Measurements from ENCODE around the gene FGF3.

FGF3 gene

DNA sequence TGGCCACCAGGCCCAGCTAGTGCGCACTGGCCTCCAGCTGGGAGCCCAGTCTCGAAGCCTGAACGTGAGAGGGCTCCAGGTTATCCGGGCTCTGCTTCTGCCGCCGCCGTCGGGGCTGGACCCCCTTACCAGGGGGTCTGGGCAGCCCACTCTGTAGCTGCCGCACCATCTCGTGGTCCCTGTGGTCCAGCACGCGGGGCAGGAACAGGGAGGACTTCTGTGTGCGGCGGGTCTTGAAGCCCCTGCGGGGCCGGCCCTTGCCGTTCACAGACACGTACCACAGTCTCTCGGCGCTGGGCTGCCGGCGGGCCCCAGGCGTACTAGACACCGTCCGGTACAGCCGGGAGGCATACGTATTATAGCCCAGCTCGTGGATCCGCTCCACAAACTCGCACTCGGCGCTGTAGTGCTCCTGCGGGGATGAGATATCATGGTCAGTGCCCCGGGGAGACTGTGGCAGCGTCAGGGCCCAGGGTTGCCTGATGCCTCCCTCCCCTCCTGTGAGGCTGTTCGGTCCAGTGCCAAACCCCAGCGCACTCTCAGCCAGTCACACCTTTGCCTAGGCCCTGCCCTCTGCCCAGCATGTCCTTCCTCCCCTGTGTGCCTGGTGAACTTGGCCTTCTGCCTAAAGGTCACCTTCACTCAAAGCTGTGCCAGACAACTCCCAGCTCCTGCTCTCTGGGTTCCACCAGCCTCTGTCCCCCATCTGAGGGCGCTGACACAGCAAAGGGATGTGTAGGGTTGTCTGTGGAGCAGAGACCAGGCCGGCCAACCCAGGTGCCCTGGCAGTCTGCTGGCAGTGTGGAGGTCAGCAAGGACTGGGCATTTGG, 8.7 kb downstream of the FGF3 start:
- Histone ChIP-seq H4K20me1 (ENCODE audit: low read depth, low read length) (no peaks in the 10 kb centered on the region), H3K27me3 (ENCODE audit: low read length) (no peaks in the 10 kb centered on the region), H3K36me3 (ENCODE audit: low read length) (no peaks in the 10 kb centered on the region), H3K9ac (ENCODE audit: low read length) (no peak overlapping the region), H3K79me2 (ENCODE audit: insufficient read depth, low read length) (no peaks in the 10 kb centered on the region), H3K4me3 (ENCODE audit: insufficient read depth, low read length, poor library complexity, severe bottlenecking) (no peak overlapping the region), H3K27ac (ENCODE audit: low read depth, low read length) (no peak overlapping the region), H3K4me2 (ENCODE audit: low read depth, low read length, poor library complexity, severe bottlenecking) (no peak overlapping the region), H3K9me2 (replicated peaks; ENCODE audit: insufficient read depth, low read length) (no peaks in the 10 kb centered on the region), H3F3A (ENCODE audit: insufficient read depth) (no peaks in the 10 kb centered on the region), H2AFZ (ENCODE audit: low read depth, low read length, severe bottlenecking) (no peak overlapping the region), H3K9me3 (ENCODE audit: insufficient read depth, low read length) (no peaks in the 10 kb centered on the region)
- TF ChIP-seq EZH2phosphoT487 (conservative IDR thresholded peaks at IDR 0.05; ENCODE audit: low read length) = no peak

DNA sequence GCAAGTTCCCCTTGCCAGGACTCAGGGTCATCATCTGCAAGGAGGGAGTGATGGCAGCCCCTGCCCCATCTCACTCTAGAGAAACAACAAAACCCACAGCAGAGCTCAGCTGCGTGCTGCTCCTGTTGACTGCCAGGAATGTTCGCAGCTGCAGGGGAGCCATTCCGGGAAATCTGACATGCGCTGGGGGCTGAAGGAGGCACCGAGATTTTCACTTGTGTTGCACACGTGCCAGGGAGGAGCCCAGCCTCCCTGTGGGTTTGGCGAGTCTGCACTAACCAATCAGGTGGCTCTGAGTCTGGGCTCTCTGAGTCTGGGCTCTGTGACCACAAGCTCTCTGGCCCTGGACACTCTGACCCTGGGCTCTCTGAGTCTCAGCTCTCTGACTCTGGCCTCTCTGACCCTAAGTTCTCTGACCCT, 10.5 kb downstream of the FGF3 start:
- Histone ChIP-seq H3K4me2 (ENCODE audit: low read depth, low read length, poor library complexity, severe bottlenecking) (no peak overlapping the region), H3F3A (ENCODE audit: insufficient read depth) (no peaks in the 10 kb centered on the region), H3K9me2 (replicated peaks; ENCODE audit: insufficient read depth, low read length) (no peaks in the 10 kb centered on the region), H3K27ac (ENCODE audit: low read depth, low read length) (no peak overlapping the region), H3K4me3 (ENCODE audit: insufficient read depth, low read length, poor library complexity, severe bottlenecking) (no peak overlapping the region), H2AFZ (ENCODE audit: low read depth, low read length, severe bottlenecking) (no peak overlapping the region), H3K79me2 (ENCODE audit: insufficient read depth, low read length) (no peaks in the 10 kb centered on the region), H3K36me3 (ENCODE audit: low read length) (no peaks in the 10 kb centered on the region), H3K9me3 (ENCODE audit: insufficient read depth, low read length) (no peaks in the 10 kb centered on the region), H3K27me3 (ENCODE audit: low read length) (no peaks in the 10 kb centered on the region), H4K20me1 (ENCODE audit: low read depth, low read length) (no peaks in the 10 kb centered on the region), H3K9ac (ENCODE audit: low read length) (no peak overlapping the region)
- no peak for TF ChIP-seq CTCF (IDR thresholded peaks at IDR 0.05; ENCODE audit: insufficient read depth, low read length, poor library complexity, severe bottlenecking)
- no peak for TF ChIP-seq EZH2phosphoT487 (conservative IDR thresholded peaks at IDR 0.05; ENCODE audit: low read length)

- no peaks in the 10 kb centered on the region for H3K27me3 ChIP-seq (ENCODE audit: low read length)
Observed at GRCh38 chr11:69807106-69807815, 12.0 kb downstream of the FGF3 start.

More at GRCh38 chr11:69807106-69807815, 12.0 kb downstream of the FGF3 start:
- H4K20me1 ChIP-seq (ENCODE audit: low read depth, low read length) = no peaks in the 10 kb centered on the region
- no peak overlapping the region for H2AFZ ChIP-seq (ENCODE audit: low read depth, low read length, severe bottlenecking)
- no peaks in the 10 kb centered on the region for H3K79me2 ChIP-seq (ENCODE audit: insufficient read depth, low read length)
- no peaks in the 10 kb centered on the region for H3K9me3 ChIP-seq (ENCODE audit: insufficient read depth, low read length)
- H3K4me3 ChIP-seq (ENCODE audit: insufficient read depth, low read length, poor library complexity, severe bottlenecking) = no peak overlapping the region
- H3K4me2 ChIP-seq (ENCODE audit: low read depth, low read length, poor library complexity, severe bottlenecking) = no peak overlapping the region
- no peaks in the 10 kb centered on the region for H3K36me3 ChIP-seq (ENCODE audit: low read length)
- H3K27ac ChIP-seq (ENCODE audit: low read depth, low read length) = no peak overlapping the region
- no peak overlapping the region for H3K9ac ChIP-seq (ENCODE audit: low read length)
- H3F3A ChIP-seq (ENCODE audit: insufficient read depth) = no peaks in the 10 kb centered on the region
- no peaks in the 10 kb centered on the region for H3K9me2 ChIP-seq (replicated peaks; ENCODE audit: insufficient read depth, low read length)
- TF ChIP-seq CTCF (IDR thresholded peaks at IDR 0.05; ENCODE audit: insufficient read depth, low read length, poor library complexity, severe bottlenecking) (no peak), EZH2phosphoT487 (conservative IDR thresholded peaks at IDR 0.05; ENCODE audit: low read length) (no peak)

All from SU-DHL-6 (cell line).